NT2/D1 (cell line): ENCODE results near the gene PIK3C2G.

Experiments used
- DNase-seq: peaks from one replicate; pipeline ENCODE4 v3.0.0-alpha.2; 2011; ENCODE audit warnings: low read depth, low spot score
- H3K27me3 ChIP-seq: 2 replicates; pipeline ENCODE4 v1.6.0; 2011; ENCODE audit warnings: mild to moderate bottlenecking; ENCODE audit not compliant: insufficient read length, insufficient read depth
- H3K36me3 ChIP-seq: 2 replicates; pipeline ENCODE4 v1.6.1; 2011; ENCODE audit warnings: mild to moderate bottlenecking, low read length, mixed read lengths; ENCODE audit not compliant: insufficient read depth, insufficient read length
- H3K4me1 ChIP-seq: 2 replicates; pipeline ENCODE4 v1.5.1; 2011; ENCODE audit not compliant: insufficient read depth, insufficient read length
- H3K4me3 ChIP-seq: 2 replicates; pipeline ENCODE4 v1.5.1; 2011; ENCODE audit warnings: low read depth; ENCODE audit not compliant: insufficient read length
- H3K9ac ChIP-seq: 2 replicates; pipeline ENCODE4 v1.6.0; 2011; ENCODE audit warnings: low read depth; ENCODE audit not compliant: insufficient read length
- H3K9me3 ChIP-seq: 2 replicates; pipeline ENCODE4 v1.5.1; 2011; ENCODE audit warnings: mild to moderate bottlenecking, low read length; ENCODE audit not compliant: insufficient read depth
- SUZ12 ChIP-seq: IDR thresholded peaks from 2 replicates; pipeline ENCODE4 v1.6.1; 2011; ENCODE audit not compliant: insufficient read length, insufficient read depth; ENCODE audit errors: extremely low read depth
- YY1 ChIP-seq: IDR thresholded peaks from 2 replicates; pipeline ENCODE4 v1.6.1; 2011; ENCODE audit not compliant: insufficient read length, insufficient read depth
- ZNF274 ChIP-seq: IDR thresholded peaks from 2 replicates; pipeline ENCODE4 v1.6.1; 2011; ENCODE audit warnings: mild to moderate bottlenecking, low read depth, low read length

PIK3C2G gene

DNA sequence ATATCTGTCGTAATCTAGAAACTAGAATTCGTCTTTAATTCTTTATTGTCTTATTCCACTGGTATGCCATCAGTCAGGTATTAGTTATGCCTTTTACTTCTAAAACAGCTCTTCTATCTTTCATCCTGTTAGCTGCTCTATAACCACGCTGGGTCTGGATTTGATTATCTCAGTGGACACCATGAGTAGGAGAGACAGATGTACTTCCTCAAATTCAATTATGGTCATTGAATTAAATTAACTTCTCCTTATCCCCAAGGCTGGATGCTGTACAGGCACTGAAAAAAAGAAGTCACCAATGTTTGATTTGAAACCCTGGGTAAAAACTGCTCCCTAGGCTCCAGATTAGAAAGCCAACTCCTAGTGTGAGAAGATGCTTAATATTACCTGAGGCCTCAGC, 107.3 kb downstream of the PIK3C2G start:
- Histone ChIP-seq H3K36me3 (no peaks in the 10 kb centered on the region), H3K9ac (no peak overlapping the region), H3K4me1 (no peaks in the 10 kb centered on the region), H3K27me3 (no peaks in the 10 kb centered on the region), H3K4me3 (no peak overlapping the region), H3K9me3 (no peaks in the 10 kb centered on the region)
- TF ChIP-seq SUZ12 (no peak), ZNF274 (no peak), YY1 (no peak)
- no peak for DNase-seq

- DNase-seq, result no peak
- Histone ChIP-seq H3K9me3 (peaks cover 10% of the 10 kb centered on the region; the same call in 1 of the 2 replicates), H3K4me3 (no peak overlapping the region), H3K36me3 (no peaks in the 10 kb centered on the region), H3K4me1 (no peaks in the 10 kb centered on the region), H3K27me3 (no peaks in the 10 kb centered on the region), H3K9ac (no peak overlapping the region)
- no peak for TF ChIP-seq ZNF274
- TF ChIP-seq YY1, result no peak
- no peak for TF ChIP-seq SUZ12
These were observed 111.9 kb downstream of the PIK3C2G start for GRCh38 chr12:18373181-18373580.

- no peaks in the 10 kb centered on the region for H3K36me3 ChIP-seq
- no peak for TF ChIP-seq YY1
- no peak for TF ChIP-seq SUZ12
- TF ChIP-seq ZNF274, result no peak
- peaks cover 10% of the 10 kb centered on the region; the same call in 1 of the 2 replicates for H3K9me3 ChIP-seq
- no peak overlapping the region for H3K4me3 ChIP-seq
- DNase-seq, result no peak
- H3K9ac ChIP-seq, result no peak overlapping the region
- H3K4me1 ChIP-seq, result no peaks in the 10 kb centered on the region
- no peaks in the 10 kb centered on the region for H3K27me3 ChIP-seq
These were observed 113.8 kb downstream of the PIK3C2G start for GRCh38 chr12:18375131-18375530.

DNA sequence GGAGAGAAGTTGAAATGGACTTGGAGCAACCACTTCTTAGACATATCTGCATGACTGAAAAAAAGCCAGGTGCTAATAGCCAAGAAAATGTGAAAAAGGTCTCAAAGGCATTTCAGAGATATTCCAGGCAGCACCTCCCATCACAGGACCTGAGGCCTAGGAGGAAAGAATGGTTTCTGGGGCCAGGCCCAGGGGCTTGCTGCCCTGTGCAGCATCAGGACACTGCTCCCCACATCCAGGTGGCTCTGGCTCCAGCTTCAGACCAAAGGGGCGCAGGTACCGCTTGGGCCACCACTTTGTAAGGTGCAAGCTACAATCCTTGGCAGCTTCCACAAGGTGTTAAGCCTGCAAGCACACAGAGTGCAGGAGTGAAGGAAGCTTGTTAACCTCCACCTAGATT, 114.3 kb downstream of the PIK3C2G start:
- H3K4me3 ChIP-seq, result no peak overlapping the region
- no peaks in the 10 kb centered on the region for H3K27me3 ChIP-seq
- DNase-seq, result no peak
- H3K9ac ChIP-seq, result no peak overlapping the region
- H3K9me3 ChIP-seq, result peaks cover 10% of the 10 kb centered on the region; the same call in 1 of the 2 replicates
- no peaks in the 10 kb centered on the region for H3K4me1 ChIP-seq
- no peak for TF ChIP-seq ZNF274
- TF ChIP-seq SUZ12, result no peak
- no peak for TF ChIP-seq YY1
- no peaks in the 10 kb centered on the region for H3K36me3 ChIP-seq

- Histone ChIP-seq H3K36me3 (no peaks in the 10 kb centered on the region), H3K9ac (no peak overlapping the region), H3K27me3 (no peaks in the 10 kb centered on the region), H3K9me3 (no peaks in the 10 kb centered on the region), H3K4me1 (no peaks in the 10 kb centered on the region), H3K4me3 (no peak overlapping the region)
- no peak for DNase-seq
- no peak for TF ChIP-seq SUZ12
- no peak for TF ChIP-seq ZNF274
- no peak for TF ChIP-seq YY1
These were observed 121.0 kb downstream of the PIK3C2G start for GRCh38 chr12:18382236-18382885.

DNA sequence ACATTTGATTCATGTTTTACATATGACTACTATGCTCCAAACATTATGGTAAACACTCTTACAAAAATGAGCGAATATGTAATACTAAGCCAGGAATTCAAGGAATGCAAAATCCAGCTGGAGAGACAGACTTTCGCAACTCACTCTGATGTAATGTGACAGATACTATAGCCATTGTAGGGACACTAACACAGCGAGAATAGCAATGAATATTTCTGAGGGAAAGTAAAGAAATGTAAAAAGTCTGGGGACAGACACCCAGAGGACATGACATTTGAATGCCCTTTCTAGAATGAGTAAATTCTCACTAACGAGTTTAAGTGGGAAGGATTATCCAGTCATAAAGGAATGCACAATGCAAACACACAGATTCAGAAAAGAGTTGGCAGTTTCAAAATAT, 121.9 kb downstream of the PIK3C2G start:
- H3K9ac ChIP-seq, result no peak overlapping the region
- peak; percentile 47 for DNase-seq
- H3K4me3 ChIP-seq, result no peak overlapping the region
- H3K9me3 ChIP-seq, result no peaks in the 10 kb centered on the region
- H3K4me1 ChIP-seq, result no peaks in the 10 kb centered on the region
- TF ChIP-seq YY1, result no peak
- H3K36me3 ChIP-seq, result no peaks in the 10 kb centered on the region
- H3K27me3 ChIP-seq, result no peaks in the 10 kb centered on the region

GRCh38 chr12:18387706-18388105, 126.4 kb downstream of the PIK3C2G start:
- H3K36me3 ChIP-seq, result no peaks in the 10 kb centered on the region

DNA sequence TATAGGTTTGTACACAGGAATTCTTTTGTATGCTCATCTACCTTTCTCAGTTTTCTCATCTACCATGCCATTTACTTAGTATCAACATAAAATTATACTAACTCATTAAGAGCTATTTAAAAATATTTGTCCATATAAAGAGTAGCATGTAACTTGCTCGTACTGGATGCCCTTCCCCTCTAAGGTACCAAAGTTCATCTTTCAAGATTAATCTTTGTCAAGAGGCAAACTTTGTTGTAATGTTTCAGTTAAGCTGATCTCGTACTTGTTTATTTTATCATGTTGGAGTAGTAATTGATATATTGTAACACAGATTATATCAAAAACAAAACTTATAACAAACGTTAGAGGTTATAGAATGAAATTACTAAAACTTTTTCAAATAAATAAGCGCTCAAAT, 128.5 kb downstream of the PIK3C2G start:
- H3K4me1 ChIP-seq, result no peaks in the 10 kb centered on the region
- H3K36me3 ChIP-seq, result no peaks in the 10 kb centered on the region
- H3K9ac ChIP-seq, result no peak overlapping the region
- H3K4me3 ChIP-seq, result no peak overlapping the region
- DNase-seq, result no peak
- no peaks in the 10 kb centered on the region for H3K9me3 ChIP-seq
- no peak for TF ChIP-seq SUZ12
- TF ChIP-seq YY1, result no peak
- TF ChIP-seq ZNF274, result no peak
- H3K27me3 ChIP-seq, result no peaks in the 10 kb centered on the region

More at GRCh38 chr12:18387706-18388105, 126.4 kb downstream of the PIK3C2G start:
- H3K4me3 ChIP-seq, result no peak overlapping the region
- no peaks in the 10 kb centered on the region for H3K27me3 ChIP-seq
- no peak overlapping the region for H3K9ac ChIP-seq
- DNase-seq, result no peak
- H3K4me1 ChIP-seq, result no peaks in the 10 kb centered on the region
- H3K9me3 ChIP-seq, result no peaks in the 10 kb centered on the region
- TF ChIP-seq YY1, result no peak
- TF ChIP-seq SUZ12, result no peak
- TF ChIP-seq ZNF274, result no peak
